Spleen (tissue), 7 donors: Measurements from ENCODE around the gene TMEM175.

Source experiments
- CTCF ChIP-seq, 11 experiments: fragments of 200-600 bp in 7 of 11; fragments of 450-650 bp in 4 of 11; sonication (generic) in 4 of 11; IDR thresholded peaks in 8 of 11; conservative IDR thresholded peaks in 3 of 11; 1 replicate in 7 of 11; 2 replicates in 4 of 11; pipeline versions ENCODE4 v1.4.0 to v1.8.0; 2016 to 2021; ENCODE audit warnings: antibody characterized with exemption in 11 of 11, inconsistent platforms in 4 of 11, mild to moderate bottlenecking in 1 of 11
- POLR2A ChIP-seq, 3 donors: fragments of 450-650 bp; IDR thresholded peaks; one replicate each; pipeline ENCODE4 v1.5.1; 2017; ENCODE audit warnings: antibody characterized with exemption in 3 of 3, mild to moderate bottlenecking in 1 of 3
- donor health status: DM: no; HTN: no; CAD: no; lungs with moderate emphysema.
- donor health status: DM: no; HTN: no; CAD: no.
- donor health status: DM: no; HTN: no; CAD: no.

GRCh38 chr4:995311-996026 is 63.2 kb downstream of the TMEM175 start:
- TF ChIP-seq POLR2A (IDR thresholded peaks at IDR 0.05) (no peak), CTCF (IDR thresholded peaks at IDR 0.05 in 8 of 11, conservative IDR thresholded peaks at IDR 0.05 in 3 of 11) (no peak)
